Peyer's patch (tissue), 4 donors: ENCODE measurements around the gene GLUD1.

Source experiments
- CTCF ChIP-seq, 6 experiments: fragments of 450-650 bp in 4 of 6; fragments of 200-600 bp in 2 of 6; sonication (generic) in 1 of 6; IDR thresholded peaks; one replicate each; pipeline ENCODE4 v1.5.1; 2017 to 2019; ENCODE audit warnings: antibody characterized with exemption in 6 of 6, mild to moderate bottlenecking in 3 of 6, moderate library complexity in 1 of 6
- POLR2A ChIP-seq, 2 donors: fragments of 450-650 bp; IDR thresholded peaks; one replicate each; pipeline ENCODE4 v1.5.1; 2017; ENCODE audit warnings: antibody characterized with exemption in 2 of 2, mild to moderate bottlenecking in 2 of 2, moderate library complexity in 2 of 2

GRCh38 chr10:87060280-87060928 is 34.2 kb downstream of the GLUD1 start:
- TF ChIP-seq CTCF (IDR thresholded peaks at IDR 0.05) (no peak), POLR2A (IDR thresholded peaks at IDR 0.05) (no peak)
